HG03575 (cell line): Measurements from ENCODE around the gene APLNR.

ENCODE experiments used
- ATAC-seq: cut with Tn5 transposase; IDR thresholded peaks from one replicate; pipeline ENCODE4 v1.9.1; 2021; ENCODE audit not compliant: unreplicated experiment, insufficient number of reproducible peaks, low FRiP score; ENCODE audit errors: extremely low read depth

Gene APLNR

DNA sequence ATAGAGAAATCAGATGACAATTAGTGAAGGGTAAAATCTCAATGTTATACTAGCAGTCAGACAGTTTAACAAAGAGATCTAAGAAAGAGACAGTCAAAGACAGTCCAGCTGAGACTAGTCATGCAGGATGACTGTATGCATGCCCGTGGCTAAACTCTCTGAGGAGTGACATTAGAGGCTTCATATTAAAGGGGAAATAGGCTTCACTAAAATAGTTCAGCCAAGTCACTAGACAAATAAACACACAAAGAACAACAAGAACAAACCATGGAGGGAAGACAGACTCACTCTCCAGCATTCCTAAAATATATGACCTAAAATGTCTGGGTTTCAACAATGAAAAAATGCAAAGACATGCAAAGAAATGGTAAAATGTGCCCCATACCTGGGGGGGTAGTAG, 18.6 kb upstream of the APLNR start:
- no peak for ATAC-seq

DNA sequence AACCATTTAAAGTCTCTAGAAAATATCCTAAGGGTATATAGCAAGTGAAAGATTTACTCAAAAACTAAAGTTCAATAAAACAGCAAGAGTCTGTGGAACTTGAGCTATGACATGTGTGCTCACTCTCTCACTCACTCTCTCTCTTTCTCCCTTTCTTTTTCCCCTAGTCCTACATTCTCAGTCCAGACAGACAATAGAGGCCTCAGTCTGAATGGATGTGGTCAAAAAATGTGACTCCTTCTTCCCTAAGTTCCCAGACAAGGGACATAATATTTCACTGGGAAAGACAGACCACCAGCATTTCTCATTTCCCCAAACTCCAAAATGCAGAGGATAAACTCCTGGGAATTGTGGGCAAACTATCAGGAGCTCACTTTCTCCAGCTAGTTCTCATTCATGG, 17.6 kb upstream of the APLNR start:
- no peak for ATAC-seq

DNA sequence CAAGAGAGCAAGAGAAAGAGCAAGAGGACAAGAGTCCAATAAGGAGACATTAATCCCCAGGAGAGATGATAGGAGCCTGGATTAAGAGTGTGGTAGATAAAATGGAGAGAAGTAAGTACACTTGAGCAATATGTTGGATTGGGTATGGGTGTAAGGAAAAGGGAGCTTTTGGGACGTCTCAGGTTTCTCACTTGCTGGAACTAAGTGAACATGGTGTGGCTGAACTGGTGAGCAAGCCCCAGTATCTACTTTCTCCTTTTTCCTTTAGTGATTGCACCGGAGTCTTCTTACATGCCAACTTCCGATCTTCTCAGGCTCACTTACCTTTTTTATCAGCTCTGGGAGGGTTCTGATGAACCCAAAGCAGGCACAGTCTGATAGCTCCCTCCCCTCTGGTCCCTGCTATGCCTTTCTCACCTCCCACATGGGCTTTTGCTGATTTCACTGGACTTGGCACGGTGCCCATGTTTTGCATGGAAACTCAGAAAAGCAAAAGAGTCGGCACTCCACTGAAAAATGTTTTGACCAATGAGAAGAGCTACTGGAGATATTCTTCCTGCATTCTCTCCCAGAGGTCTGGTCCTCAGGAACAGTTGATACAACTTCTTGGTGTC, 14.5 kb upstream of the APLNR start:
- no peak for ATAC-seq

DNA sequence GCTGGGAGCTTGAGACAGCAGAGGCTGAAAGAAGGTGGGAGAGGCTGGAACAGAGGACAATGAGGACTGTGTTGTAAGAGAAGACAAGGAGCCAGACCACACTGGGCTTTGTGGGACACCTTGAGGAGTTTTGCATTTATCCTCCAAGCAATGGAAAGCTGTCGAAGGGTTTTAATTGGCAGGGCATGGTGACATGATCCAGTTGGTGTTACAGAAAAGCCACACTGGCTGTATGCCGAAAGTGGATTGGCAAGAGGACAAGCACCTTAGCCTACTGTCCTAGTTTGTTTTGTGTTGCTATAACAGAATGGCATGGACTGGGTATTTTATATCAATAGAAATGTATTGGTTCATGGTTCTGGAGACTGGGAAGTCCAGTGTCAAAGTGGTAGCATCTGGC, 14.0 kb upstream of the APLNR start:
- ATAC-seq, result no peak

DNA sequence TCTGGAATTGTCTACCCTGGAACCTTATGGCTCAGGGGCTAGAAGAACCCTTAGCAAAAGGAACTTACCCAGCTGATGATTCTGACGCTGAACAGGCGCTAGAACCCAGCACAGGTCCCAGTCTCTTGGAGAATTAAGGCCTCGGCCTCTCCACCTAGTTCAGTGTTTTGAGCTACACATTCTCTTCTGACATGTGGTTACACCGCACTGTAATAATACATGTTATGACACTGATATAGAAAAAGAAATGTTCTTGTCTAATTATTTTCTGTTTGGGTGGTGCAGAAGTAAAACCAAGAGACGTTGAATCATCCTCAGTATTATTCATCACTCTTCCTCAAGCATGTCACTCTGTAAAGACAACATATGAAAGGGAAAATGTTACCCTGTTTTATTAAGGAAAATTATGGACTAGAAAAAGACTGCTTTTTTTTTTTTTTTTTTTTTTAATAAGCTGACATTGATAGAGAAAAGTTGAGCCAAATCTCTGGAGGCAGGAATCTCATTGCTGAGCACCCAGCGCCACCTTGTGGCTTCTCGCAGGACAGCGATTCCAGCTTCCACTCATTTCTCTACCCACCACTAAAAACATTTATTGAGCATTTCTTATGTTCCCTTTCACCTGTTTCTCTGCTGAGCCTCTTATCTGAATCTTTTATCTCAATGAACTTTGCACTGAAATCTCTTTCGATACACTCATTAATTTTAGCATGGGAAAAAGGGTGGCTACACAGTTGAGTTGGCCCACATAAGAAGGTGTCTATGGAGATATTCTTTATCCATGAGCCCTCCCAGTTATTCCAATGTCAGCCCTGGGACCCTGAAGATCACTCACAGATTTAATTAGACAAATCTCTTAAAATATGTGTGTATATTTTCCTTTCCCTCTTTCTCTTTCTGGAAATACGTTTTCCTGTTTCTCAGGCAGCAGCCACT, 12.6 kb upstream of the APLNR start:
- no peak for ATAC-seq

DNA sequence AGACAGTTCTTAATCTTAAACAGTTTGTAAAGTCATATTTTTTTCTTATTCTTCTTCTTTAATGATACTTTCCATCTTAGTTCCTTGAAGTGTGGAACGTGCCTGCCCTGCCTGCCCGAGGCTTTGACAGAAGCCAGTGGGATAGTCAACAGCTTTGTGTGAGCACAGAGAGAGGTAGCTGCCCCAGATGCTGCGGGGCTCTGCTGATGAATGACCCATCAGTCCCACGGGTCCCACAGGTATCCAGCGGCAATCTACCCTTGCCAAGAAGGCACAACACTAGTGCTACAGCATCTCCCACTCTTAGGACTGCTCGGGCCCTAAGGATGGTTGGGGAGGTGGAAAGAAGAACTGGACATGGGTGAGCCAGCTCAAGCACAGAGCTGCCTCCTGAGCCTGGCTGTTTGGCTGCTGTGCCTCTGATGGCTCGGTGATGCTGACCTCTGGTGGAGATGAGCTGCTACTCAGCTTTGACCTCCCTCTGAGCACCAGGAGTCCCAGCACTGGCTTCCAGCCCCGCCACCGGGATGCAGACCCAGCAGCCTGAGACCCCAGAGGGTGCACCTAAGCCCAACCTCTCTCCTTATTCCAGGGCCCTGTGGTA, 11.8 kb upstream of the APLNR start:
- ATAC-seq, result no peak

DNA sequence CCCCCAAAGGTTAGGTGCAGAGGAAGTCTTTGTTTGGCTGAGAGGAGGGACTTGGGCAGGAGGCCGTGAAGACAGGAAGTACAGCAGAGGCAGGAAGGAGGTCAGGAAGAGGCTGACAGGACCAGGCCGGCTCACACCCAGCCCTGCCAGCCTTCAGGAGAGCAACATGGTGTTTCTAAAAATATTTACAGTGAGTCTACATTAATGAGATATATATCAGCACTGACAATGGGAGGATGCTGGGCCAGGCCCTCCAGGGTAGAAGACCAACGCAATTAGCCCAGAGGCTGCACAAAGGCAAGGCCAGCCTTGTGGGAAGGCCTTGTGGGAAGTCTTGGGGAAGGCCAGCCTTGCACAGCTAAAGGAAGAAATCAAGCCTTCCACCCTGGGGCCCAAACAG, 7.9 kb upstream of the APLNR start:
- ATAC-seq, result no peak

DNA sequence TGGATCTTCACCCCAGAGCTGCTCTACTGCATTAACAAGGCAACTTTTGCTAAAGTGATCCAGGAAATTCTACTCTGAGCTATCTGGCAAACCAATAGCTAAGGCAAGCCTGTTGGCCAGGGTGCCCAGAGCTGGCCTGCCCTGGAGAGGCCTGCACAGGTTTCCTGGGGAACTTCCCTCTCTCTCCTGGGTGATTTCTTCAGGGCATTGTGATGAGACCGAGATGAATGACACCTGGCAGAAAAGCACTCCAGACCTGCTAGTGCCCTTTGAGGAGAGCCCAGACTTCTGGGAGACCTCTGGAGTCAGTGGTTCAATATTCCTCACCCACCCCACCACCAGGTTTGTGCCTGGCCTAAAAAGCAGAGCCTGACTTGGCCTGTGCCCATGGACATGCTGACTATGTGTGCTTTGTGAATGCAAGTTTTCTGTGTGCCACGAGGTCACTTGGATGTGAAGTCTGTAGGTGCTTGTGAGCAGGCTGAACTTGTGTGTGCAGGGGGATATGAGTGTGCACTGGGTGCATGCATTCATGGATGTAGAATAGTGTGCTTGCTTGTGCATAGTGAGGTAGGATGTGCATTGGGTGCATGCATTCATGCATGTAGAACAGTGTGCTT, 4.4 kb upstream of the APLNR start:
- ATAC-seq, result no peak

DNA sequence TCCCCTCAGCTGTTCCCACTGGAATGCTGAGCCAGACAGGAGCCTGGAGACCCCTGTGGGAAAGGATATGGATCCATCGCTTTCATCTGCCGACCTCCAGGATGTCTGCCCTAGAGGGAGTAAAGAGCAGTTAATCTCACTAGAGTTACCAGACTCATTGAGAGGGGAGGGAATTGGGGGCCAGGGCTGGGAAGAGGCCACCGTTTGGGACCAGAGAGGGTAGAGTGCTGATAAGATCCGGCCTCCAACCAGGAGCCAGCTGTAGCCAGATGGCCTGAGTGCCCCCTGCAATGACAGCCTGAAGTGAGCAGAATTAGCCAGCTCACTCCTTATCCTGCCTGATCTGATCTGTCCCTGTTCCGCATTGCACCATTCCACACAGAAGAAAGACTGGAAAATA, 3.7 kb upstream of the APLNR start:
- no peak for ATAC-seq

DNA sequence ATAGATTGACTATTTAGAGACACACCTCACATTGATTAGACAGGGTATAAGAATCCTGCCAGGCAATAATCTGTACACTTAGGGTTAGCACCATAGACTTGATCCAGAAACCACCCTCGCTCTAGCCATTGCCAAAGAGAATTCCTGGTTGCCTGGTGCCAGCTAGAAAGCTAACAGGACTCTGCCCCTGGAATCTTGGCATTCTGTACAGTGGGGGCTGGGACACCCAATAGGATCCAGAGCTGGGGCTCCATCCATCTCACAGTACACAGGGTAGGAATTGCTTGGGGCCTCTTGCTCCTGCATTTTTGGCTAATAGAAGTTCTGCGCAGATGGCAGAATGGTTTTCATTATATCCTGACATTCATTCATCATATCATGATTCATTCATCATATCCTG, 3.0 kb upstream of the APLNR start:
- ATAC-seq, result no peak

DNA sequence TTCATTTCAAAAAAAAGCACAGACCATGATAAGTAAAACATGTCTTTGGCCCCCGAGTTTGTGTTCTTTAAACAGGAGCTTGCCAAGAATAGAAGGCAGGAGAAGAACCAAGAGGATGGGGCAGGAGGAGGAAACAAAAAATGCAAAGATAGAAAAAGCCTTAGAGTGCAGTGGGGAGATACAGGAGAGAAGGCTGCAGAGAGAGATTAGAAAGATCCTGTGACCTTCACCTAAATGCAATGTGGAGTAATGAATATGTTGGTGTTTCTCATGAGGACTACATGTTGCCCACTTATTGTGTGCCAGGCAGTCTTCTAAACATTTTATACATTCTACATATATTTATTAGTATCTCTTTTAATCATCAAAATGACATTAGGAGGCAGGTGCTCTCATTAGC, 2.3 kb upstream of the APLNR start:
- ATAC-seq, result no peak

DNA sequence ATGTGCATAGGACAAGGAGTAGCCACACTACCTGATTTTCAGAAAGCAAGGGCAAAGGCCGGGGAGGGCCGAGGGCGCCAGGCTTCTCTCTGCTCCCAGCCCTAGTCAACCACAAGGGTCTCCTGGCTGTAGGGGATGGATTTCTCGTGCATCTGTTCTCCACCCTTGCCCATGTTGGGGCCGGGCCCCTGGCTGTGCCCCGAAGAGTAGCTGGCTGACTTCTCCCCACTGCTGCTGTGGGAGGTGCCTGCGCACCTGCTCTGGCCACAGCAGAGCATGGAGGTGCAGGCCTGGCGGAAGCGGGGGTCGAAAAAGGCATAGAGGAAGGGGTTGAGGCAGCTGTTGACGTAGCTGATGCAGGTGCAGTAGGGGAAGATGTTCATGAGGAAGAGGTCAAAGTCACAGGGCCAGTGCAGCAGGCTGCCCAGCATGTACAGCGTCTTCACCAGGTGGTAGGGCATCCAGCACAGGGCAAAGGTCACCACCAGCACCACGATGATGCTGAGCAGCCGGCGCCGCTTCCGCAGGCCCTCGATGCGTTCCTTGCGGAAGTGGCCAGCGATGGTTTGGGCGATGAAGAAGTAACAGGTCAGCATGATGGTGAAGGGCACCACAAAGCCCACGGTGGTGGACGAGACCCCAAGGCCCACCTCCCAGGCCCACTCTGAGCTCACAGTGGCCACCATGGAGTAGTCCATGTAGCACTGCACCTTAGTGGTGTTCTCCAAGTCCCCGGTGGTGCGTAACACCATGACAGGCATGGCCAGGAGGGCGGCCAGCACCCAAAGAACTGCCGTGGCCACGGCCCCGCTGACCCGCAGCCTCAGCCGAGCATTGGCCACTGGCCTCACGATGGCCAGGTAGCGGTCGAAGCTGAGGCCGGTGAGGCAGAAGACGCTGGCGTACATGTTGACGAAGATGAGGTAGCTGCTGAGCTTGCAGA, 1.0 kb downstream of the APLNR start:
- ATAC-seq, result no peak

DNA sequence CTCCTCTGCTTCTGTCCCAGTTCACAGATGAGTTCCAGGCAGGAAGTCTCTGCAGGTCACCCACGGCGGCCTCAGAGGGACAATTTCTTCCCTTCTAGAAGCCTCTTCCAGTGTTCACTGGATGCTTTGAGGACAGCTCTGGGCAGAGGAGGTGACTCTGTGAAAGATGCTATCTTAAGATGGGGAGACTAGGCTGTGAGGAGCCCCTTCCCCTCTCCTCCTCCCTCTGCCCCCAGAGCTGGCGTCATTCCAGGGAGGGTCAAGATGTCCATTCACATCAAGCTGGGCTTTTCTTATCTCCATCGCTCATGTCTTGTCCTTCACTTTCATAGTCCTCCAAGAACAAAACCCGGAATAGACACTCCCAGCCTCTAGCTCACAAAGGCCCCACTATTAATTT, 3.3 kb downstream of the APLNR start:
- no peak for ATAC-seq

DNA sequence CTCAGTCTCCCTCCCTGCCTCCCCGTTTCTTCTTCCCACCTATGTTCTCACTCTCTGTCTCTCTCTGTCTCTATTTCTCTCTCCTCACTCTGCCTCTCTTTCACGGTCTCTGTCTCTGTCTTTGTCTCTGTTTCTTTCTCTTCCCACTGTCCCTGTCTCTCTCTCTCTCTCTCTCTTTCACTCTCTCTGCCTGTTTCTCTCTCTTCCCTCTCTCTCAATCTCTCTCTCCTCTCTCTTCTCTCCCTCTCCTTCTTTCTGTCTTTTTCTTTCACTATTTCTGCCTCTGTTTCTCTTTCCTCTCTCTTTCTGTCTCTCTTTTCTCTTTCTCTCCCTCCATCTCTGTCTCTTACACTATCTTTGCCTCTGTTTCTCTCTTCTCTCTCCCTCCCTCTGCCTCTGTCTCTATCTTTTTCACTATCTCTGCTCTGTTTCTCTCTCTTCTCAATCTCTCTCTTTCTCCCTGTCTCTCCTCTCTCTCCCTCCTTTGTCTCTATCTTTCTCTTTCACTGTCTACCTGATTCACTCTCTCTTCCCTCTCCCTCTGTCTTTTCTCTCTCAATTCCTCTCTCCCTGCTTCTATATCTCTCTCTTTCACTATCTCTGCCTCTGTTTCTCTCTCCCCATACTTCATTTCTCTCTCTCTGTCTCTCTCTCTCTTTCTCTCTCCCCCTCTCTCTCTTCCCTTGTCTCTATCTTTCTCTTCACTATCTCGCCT, 5.4 kb downstream of the APLNR start:
- no peak for ATAC-seq

DNA sequence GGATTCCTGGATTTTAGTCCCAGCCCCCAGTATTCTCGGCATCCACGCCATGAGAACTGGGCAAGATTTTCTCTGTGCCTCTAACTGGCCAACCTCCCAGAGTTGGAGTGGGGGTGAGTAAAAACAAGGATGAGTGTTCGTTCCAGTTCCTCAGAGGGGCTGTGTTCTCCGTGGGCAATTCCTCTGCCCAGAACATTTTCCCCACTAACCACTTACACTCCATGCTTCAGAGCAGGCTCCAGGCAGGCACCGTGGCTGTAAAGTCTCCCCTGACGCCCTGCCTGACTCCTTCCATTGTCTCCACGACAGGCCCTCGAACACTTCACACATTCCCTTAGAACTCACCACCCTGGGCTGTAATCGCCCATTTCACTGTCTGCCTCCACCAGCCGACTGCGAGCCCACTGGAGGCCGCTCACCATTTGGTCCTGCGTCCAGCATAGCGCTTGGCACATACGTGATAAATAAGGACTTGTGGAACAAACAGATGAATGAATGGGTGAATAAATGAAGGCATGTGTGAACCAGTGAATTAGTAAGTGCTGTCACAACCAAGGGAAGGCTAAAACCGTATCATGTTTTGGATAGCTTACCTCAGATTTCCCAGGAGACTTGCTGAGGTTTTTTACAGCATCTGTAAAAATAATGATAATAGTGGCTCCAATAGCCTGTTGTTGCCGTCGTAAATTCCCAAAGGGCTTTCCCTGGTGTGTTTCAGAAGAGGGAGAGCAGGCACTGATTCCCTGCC, 6.1 kb downstream of the APLNR start:
- ATAC-seq, result no peak

DNA sequence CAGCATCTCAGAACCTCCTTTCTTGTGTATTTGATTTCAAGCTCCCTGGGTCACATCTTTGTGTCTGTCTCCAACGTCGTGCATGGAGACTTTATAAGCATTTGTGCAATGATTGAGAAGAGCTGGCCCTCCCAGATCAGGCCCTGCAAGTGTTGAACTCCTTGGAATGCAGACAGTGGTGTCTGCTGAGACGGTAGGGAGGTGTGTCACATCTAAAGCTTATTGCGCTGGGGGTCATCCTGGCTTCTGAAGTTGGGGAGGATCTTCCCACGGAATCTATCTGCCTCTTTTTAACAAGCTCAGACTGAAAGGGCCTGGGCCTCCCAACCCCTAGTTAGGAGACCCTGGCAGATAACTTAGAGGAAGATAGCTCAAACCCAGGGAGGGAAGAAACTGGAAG, 6.7 kb downstream of the APLNR start:
- no peak for ATAC-seq

DNA sequence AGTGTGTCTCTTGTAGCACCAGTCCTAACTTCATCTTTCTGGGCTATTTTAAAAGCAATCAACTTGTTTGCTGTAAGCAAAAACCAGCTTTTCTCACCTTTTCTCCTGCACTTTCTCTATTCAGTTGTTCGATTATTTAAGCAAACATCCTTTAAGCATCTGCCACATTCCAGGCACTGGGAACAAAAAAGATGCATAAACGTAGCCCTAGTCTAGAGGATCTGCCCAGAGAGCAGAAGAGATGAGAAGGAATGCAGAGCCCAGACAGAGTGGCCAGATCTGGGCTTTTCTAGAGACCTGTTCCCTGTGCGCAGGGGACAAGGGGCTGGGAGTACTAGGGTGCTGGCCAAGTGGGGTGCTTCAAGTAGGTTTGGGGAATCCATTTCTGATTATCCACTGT, 8.4 kb downstream of the APLNR start:
- no peak for ATAC-seq

DNA sequence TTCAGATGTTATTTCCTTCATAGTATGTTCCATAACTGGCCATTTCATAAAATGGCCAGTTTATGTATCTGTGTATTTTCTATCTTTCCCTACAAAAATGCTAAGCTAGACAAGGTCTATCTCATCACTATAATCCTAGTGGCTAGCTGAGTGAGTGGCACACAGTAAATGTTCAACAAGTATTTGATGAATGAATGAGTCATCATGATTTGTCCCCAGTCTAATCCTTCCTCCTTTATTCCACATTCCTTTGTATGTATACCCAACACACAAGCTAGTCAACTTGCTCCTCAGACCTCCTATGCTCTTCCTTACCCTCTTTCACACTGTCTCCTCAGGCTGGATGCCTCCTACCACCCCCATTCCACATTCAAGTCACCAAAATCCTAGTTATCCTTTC, 12.5 kb downstream of the APLNR start:
- ATAC-seq, result no peak
